ENCODE measurements around the gene PSMB3. TPM values are rescaled to one million over a fixed set of nuclear protein-coding genes. Genes with fewer than 3 reads are reported as not detected.
A peak's percentile ranks its signal among the peaks of the same experiment; 100 is the strongest.

The PSMB3 gene
- polyA plus RNA-seq, 1 of the 3 experiments (the other 2 are of a cell fraction), result 533 TPM

DNA sequence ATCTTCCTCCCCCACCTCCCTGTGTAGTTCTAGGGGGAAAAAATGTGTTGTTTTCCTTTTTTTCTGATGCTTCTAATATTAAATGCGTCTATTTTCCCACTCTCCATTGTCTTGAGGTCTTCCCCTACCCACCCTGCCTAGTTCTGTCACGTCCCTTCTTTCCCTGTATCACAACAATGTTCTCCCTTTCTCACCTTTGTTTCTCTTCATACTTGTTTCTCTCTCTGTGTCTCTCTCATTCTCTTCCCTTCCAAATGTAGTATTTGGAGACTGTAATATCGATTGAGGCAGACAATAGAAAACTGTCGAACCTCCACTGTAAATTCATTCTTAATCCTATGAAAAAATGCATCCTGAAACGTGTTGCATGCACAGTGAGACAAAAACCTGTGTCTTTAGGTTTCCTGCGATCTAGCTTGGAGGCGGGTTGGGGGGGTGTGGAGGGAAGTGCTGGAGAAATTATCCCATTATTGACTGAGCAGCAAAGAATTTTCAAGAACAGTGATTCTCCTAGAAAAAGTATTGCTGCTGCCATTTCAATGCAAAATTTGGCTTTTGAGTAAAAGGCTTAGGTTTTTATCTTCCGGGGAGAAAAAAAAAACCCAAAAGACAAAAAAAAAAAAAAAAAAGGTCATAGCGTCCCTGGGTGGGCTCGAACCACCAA is 1.3 kb upstream of the PSMB3 start:
- Histone ChIP-seq H3K79me2 (ENCODE audit: insufficient read depth) (peaks cover 63% of the 10 kb centered on the region), H3K36me3 (replicated peaks in 1 of 2; ENCODE audit: control insufficient read depth in 1 of 2, insufficient read depth in 2 of 2, low read length in 1 of 2) (peaks cover 11 to 12% of the 10 kb centered on the region in 2 experiments), H4K20me1 (ENCODE audit: insufficient read depth) (peaks cover 8% of the 10 kb centered on the region), H3K27ac (ENCODE audit: low read depth in 2 of 2, low read length in 1 of 2) (peak overlapping the region; percentile 74 to 98; a peak in 3 of 4 replicates), H3K27me3 (ENCODE audit: insufficient read depth) (no peaks in the 10 kb centered on the region), H3K9ac (peak overlapping the region; percentile 64; the same call in 1 of the 2 replicates), H3F3A (replicated peaks; ENCODE audit: insufficient read depth) (peaks cover 3% of the 10 kb centered on the region), H3K4me2 (peak overlapping the region; percentile 100), H3K9me3 (no peaks in the 10 kb centered on the region), H3K9me2 (no peaks in the 10 kb centered on the region), H2AFZ (ENCODE audit: low read depth) (peak overlapping the region; percentile 44), H3K4me3 (ENCODE audit: low read depth in 2 of 2, low read length in 1 of 2) (peak overlapping the region; percentile 91 to 93), H3K4me1 (ENCODE audit: control insufficient read depth in 1 of 2, insufficient read depth in 2 of 2, low read depth in 1 of 2, low read length in 1 of 2) (peaks cover 0 to 24% of the 10 kb centered on the region in 2 experiments; a peak in 1 of 4 replicates)
- CTCF ChIA-PET, result interaction anchor here (1.0 to 3.7 kb wide), 4 partner anchors 16 to 402 kb away, joined by 3 to 30 read pairs (median 4); no protein-coding TSS in a partner anchor
- TF ChIP-seq EZH2phosphoT487 (IDR thresholded peaks at IDR 0.05; ENCODE audit: borderline replicate concordance, low read depth), result no peak
- no peak for TF ChIP-seq SIN3A (IDR thresholded peaks at IDR 0.05; ENCODE audit: borderline replicate concordance, low read depth, low read length)
- TF ChIP-seq, protein P1, sequence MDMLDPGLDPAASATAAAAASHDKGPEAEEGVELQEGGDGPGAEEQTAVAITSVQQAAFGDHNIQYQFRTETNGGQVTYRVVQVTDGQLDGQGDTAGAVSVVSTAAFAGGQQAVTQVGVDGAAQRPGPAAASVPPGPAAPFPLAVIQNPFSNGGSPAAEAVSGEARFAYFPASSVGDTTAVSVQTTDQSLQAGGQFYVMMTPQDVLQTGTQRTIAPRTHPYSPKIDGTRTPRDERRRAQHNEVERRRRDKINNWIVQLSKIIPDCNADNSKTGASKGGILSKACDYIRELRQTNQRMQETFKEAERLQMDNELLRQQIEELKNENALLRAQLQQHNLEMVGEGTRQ (IDR thresholded peaks at IDR 0.05; ENCODE audit: borderline replicate concordance, low read depth, low read length), result no peak
- TF ChIP-seq RAD21 (IDR thresholded peaks at IDR 0.05; ENCODE audit: low read length), result no peak
- no peak for TF ChIP-seq TCF12 (IDR thresholded peaks at IDR 0.05)
- TF ChIP-seq, protein P2, sequence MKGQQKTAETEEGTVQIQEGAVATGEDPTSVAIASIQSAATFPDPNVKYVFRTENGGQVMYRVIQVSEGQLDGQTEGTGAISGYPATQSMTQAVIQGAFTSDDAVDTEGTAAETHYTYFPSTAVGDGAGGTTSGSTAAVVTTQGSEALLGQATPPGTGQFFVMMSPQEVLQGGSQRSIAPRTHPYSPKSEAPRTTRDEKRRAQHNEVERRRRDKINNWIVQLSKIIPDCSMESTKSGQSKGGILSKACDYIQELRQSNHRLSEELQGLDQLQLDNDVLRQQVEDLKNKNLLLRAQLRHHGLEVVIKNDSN (IDR thresholded peaks at IDR 0.05; ENCODE audit: borderline replicate concordance, low read depth), result no peak
- TF ChIP-seq, protein P3, sequence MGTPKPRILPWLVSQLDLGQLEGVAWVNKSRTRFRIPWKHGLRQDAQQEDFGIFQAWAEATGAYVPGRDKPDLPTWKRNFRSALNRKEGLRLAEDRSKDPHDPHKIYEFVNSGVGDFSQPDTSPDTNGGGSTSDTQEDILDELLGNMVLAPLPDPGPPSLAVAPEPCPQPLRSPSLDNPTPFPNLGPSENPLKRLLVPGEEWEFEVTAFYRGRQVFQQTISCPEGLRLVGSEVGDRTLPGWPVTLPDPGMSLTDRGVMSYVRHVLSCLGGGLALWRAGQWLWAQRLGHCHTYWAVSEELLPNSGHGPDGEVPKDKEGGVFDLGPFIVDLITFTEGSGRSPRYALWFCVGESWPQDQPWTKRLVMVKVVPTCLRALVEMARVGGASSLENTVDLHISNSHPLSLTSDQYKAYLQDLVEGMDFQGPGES (IDR thresholded peaks at IDR 0.05; ENCODE audit: low read depth, low read length), result no peak
- TF ChIP-seq FOXJ3 (CRISPR knock-in tag; IDR thresholded peaks at IDR 0.05), result no peak
- TF ChIP-seq GATA2 (CRISPR knock-in tag; IDR thresholded peaks at IDR 0.05), result no peak
- TF ChIP-seq RFX5 (IDR thresholded peaks at IDR 0.05; ENCODE audit: low read length), result no peak
- TF ChIP-seq, protein P4, sequence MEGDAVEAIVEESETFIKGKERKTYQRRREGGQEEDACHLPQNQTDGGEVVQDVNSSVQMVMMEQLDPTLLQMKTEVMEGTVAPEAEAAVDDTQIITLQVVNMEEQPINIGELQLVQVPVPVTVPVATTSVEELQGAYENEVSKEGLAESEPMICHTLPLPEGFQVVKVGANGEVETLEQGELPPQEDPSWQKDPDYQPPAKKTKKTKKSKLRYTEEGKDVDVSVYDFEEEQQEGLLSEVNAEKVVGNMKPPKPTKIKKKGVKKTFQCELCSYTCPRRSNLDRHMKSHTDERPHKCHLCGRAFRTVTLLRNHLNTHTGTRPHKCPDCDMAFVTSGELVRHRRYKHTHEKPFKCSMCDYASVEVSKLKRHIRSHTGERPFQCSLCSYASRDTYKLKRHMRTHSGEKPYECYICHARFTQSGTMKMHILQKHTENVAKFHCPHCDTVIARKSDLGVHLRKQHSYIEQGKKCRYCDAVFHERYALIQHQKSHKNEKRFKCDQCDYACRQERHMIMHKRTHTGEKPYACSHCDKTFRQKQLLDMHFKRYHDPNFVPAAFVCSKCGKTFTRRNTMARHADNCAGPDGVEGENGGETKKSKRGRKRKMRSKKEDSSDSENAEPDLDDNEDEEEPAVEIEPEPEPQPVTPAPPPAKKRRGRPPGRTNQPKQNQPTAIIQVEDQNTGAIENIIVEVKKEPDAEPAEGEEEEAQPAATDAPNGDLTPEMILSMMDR (IDR thresholded peaks at IDR 0.05), result no peak
- no peak for TF ChIP-seq CHD2 (IDR thresholded peaks at IDR 0.05; ENCODE audit: low read length, partially characterized antibody)
- TF ChIP-seq YY1 (IDR thresholded peaks at IDR 0.05; ENCODE audit: low read depth), result no peak
- TF ChIP-seq NRF1 (IDR thresholded peaks at IDR 0.05; ENCODE audit: low read depth, low read length), result no peak
- TF ChIP-seq NFIC (IDR thresholded peaks at IDR 0.05; ENCODE audit: borderline replicate concordance), result no peak
- 2% methylated on average over 10 of the region's 10 CpGs for WGBS (ENCODE audit: low lambda C conversion rate)
- DNase-seq, result peak; percentile 39
- POLR2A ChIA-PET, result interaction anchor here (0.6 to 2.7 kb wide), 7 partner anchors 9 to 118 kb away, joined by 3 to 12 read pairs (median 4); partner anchors contain the start of genes LASP1 and RPL23

Data from SK-N-SH (cell line).